HG03442 (cell line): ENCODE data around the gene BTBD2.

ENCODE experiments used
- ATAC-seq: cut with Tn5 transposase; IDR thresholded peaks from one replicate; pipeline ENCODE4 v1.9.1; 2021; ENCODE audit warnings: mild to moderate bottlenecking, moderate library complexity; ENCODE audit not compliant: unreplicated experiment

BTBD2 gene

DNA sequence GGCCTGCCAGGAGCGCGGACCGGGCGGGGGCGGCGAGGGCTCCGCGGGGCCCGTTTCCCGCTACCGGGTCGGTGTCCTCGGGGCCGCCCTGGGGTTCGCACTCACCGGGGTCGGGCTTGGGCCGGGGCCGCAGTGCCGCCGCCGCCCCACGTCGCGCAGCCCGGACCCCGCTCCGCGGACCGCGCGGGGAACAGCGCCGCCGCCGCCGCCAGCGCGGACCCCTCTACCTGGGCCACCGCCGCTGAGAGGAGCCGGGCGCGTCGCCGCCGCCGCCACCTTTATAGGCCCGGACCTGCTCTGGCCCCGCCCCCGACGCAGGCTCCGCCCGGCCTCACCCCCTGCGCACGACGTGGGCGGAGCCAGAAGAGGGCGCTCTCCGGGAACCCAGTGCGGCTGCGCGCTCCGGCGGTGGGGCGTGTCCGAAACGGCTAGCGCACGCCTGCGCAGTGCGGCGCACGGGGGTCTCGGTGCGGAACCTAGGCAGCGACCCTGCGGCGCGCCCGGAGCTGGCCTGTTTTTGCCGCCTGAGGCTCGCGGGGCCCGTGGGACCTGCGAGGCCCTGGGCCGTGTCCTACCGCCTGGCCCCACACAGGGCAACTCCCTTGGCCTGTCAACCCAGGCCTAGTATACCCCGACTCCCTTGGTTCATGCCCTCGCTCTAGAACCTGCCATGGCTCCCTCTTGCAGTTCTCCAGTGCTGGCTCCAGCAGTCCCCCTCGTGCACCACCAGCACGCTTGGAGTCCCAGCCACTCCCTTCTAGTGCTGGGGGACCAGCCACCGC is 35.7 kb upstream of the BTBD2 start, which contains the start of gene MKNK2:
Gene MKNK2 (minus strand): TSS at position 254 of the 782 bp plus-strand sequence. CDS start 393 bp downstream, outside the sequence.
- peak; percentile 52 for ATAC-seq

DNA sequence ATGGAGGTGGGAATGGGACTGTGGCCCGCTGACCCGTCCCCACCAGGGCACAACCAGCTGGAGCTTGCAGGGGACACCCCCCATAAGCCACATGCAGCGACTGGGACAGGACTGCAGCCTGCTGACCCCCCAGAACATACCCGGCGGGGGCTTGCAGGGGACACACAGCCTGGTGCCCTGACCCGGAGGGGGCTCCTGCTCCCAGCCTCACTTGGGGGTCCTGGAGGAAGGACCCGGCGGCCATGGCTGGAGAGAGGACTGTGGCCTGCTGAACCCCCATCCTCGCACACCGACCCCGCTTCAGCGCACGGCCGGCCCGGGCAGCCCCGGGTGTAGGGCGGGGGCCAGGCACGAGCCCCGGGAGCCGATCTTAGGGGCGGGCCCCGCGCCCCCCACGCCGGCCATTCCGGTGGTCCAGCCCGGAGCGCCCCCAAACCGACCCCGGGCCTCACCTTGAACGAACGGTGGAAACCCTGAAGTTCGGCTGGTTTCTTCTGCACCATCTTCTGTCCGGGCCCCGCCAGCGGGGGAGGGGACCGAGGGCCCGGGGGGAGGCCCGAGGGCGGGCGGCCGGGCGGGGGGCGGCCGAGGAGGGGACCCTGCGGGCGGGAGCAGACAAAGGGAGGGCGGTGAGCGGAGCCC is 35.0 kb upstream of the BTBD2 start:
- ATAC-seq, result no peak

DNA sequence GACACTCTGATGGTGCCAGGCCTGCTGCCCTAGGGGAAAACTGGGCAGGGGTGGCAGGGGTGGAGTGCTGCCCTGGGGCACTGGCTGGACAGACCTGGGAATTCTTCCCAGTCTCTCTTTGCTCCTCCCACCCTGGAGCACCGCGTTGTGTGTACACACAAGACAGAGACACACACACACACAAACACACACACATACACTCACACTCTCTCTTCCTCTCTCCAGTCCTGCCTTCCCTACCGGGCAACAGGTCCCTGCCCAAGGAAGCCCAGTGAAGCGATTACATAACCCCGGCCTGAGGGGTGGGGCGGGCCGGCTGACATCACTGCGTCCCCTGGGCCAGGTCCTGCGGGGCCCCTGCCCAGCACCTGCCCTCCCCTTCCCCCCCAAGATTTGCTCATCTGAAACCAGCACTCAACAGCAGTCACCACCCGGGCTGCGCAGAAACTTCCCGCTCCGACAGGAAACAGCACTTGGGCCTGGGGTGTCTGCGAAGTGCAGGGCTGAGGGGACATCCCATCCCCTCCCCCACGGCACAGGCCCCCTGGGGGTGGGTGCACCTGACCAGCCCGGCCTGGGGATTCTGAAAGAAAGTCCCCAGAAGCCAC is 34.3 kb upstream of the BTBD2 start:
- no peak for ATAC-seq

DNA sequence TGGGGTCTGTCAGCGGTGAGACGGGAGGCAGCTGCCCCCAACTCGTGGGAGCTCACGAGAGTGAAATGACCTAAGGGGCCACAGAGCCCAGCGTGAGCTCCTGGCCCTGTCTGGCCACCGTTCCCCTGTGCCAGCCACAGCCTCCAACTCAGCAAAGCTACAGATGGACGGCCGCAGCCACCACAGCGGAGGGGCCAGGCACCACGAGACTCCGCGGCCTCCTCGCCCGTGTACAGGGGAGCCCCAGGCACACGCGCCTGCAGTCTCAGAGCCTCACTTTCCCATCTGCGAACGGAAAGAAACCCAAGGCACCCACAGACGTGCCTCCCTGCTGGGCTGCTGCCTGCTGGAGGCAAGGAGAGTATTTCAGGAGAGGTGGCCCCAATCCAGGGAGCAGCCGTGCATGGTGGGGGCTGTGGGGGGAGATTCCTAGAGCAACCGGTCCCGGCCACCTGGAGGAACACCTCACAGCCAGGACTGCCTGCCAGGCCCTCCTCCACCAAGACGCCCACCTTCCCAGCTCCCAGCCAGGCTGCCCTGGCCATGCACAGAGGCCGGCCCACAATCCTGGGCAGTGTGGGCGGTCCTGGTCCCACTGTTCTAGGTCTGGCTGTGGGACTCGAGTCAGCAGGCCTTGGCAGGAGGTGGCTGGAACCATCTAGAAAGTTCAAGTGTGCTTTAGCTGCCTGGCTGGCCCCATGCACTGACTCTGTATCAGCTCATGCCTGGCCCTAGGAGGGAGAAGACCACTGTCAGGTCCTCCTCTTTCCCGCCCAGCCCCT is 33.6 kb upstream of the BTBD2 start:
- no peak for ATAC-seq

DNA sequence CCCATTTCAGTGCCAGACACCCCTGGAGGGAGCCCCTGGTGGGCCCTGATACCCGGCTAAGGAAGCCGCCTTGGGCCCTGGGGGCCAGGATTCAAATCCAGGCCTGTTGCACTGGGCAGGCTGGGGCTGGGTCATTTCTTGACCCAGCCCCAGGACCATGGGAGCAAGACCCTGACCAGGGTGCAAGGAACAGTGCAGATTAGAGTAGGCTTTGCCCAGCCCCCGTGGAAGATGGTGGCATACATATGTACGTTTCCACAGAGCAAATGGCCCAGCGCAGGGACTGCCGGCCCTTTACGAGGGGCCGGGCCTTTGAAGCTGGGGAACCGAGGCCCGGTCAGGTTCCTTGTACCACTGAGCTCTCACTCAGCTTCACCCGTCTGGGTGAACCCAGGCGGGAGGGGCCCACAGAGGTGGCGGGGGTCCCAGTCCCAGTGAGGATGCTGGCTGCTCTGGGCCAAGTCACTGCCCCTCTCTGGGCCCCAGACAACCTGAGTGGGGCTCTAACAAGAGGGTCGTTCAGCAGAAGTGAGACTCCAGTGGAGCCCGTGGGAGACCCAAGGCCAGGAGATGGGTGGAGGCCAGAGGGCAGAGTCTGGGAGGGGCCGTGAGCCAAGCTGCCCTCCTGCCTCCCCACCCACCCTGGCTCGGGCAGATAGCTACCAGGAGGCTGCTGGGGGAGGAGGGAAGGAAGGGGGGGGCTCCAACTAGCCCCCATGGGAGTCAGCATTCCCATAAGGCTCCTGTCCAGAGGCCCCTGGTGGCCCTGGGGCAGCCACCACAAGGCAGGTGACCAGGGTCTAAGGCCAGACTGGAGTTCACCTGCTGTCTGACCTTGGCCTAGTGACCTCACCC is 32.8 kb upstream of the BTBD2 start:
- ATAC-seq, result no peak

DNA sequence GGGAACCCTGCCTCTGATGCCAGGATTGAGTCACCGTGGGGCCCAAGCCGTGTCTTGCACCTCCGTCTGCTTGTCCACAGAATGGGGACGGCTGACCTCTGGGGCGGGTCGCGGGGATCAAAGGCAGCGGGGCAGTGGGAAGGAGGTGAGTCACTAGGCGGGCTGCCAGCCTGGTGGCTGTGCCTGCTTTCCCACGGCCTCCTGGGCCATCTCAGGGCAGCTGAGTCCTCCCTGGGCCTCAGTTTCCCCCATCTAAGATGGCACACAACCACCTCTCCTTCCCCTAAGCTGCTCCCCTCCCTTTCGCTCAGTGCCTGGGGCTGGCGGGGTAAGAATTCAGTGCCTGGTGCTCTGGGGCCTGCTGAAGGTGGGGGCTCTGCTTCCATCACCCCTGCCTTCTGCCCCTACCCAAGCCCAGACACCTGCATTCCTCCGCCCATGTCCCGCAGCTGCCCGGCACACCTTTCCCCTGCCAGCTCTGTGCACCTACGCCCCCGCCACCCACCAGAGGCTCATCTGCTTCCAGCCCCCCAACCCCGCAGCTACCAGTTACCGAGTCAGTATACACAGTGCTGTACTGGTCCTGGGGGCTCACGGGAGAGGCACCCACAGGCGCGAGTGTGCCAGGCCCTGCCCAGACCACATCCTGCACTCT is 32.1 kb upstream of the BTBD2 start:
- ATAC-seq, result no peak

DNA sequence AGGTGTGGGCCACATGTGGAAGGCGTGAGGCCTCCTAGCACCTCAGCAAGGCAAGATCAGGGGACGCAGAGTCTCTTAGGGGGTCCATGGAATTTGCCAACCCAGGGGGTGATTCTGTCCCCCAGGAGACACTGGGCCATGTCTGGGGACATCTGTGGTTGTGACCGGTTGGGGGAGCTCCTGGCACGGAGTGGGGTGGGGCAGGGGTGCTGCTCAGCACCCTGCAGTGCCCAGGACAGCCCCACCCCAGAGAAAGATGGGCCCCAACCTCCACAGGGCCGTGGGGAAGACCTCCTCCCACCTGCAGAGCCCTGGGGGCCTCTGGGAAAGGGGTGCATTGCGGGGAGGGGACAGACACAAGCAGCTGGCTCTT is 31.5 kb upstream of the BTBD2 start:
- ATAC-seq, result no peak

DNA sequence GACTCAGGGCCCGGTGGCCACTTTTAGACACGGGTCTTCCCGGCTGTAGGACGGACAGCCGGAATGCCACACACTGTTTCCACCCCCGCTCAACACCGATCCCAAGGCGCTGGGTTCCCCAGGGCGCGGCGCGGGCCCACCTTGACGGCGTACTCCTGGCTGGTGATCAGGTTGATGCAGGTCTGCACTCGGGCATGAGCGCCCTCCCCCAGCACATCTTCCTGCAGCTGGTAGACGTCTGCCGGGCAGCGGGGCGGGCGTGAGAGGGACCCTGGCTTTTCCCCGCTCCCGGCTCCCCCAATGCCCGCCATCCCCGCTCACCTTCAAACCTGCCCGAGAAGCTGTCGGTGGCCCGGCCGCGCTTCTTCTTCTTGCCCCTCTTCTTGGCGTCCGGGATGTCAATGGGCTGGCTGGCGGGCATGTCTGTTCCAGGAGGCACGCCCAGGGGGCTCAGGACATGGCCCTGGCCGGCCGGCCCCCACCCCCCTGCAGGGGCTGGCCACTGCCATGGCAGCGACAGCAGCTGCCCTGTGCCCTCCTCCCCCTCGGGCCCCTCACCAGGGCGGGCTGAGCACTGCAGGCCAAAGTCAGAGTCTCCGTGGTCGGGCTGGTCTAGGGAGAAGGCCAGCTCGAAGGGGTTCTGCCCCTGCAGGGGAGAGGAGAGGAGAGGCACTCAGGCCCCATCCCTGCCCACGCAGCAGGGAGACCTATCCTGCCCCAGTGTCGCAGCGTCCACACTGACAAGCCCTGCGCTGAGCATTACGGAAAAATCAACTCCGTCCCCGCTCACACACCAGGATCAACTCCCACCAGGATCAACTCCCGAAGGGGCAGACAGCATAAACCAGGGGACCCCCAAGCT is 30.8 kb upstream of the BTBD2 start:
- no peak for ATAC-seq

DNA sequence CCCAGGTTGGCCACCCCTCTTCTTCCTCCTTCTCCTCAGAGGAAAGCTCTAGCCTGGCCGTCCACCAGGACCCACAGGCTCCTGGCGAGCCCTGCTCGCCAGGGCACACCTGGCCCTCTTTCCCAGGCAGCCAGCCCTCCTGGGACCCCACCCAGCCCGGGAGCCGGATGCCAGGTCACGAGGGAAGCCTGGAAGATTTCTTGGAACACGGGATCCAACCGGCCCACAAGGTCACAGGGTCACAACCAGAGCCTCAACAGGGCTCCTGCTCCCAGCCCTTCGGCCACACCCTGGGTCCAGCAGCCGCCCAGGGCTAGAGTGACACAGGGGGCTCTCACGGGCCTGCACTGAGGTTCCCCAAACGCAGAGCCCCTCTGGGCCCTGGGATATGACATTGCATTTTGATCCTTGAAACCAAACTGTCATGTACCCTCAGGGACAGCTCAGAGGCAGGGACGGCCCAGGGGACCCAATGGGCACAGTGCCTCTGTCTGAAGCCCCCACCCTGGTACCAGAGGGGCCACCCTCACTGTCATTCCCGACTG is 30.1 kb upstream of the BTBD2 start:
- ATAC-seq, result no peak

DNA sequence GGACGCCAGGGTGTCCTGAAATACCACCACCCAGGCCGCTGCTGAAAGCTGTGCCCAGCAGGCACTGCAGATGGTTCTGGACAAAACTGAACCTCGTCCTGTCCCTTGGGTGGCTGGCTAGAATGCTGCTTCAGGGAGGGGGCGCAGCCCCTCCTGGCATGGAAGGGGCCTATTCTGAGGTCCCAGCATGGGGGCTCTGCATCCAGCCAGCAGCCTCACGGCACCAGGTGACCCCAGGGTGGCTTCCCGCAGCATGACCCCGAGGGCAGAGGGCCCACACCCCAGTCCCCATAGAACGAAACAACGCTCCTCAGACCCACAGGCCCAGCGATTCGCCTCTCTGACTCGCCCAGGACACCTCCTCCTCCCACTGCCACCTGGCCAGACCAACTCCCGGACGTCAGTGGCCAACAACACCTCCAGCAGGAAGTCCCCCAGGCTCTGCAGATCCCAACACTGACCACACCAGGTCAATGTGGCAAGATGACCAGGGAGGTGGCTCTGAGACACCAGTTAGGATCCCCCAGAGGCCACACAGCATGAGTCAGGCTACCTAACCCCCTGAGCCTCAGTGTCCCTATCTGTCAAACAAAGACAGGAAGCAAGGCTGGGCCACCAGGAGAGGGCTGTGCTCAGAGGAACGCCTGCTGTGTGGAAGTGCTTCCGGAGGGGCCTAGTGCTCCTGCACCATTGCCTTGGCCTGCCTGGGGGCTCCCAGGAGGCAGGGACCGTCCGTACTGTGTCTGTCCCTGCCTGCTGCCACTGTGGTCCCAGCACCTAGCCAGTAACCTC is 29.4 kb upstream of the BTBD2 start:
- no peak for ATAC-seq

DNA sequence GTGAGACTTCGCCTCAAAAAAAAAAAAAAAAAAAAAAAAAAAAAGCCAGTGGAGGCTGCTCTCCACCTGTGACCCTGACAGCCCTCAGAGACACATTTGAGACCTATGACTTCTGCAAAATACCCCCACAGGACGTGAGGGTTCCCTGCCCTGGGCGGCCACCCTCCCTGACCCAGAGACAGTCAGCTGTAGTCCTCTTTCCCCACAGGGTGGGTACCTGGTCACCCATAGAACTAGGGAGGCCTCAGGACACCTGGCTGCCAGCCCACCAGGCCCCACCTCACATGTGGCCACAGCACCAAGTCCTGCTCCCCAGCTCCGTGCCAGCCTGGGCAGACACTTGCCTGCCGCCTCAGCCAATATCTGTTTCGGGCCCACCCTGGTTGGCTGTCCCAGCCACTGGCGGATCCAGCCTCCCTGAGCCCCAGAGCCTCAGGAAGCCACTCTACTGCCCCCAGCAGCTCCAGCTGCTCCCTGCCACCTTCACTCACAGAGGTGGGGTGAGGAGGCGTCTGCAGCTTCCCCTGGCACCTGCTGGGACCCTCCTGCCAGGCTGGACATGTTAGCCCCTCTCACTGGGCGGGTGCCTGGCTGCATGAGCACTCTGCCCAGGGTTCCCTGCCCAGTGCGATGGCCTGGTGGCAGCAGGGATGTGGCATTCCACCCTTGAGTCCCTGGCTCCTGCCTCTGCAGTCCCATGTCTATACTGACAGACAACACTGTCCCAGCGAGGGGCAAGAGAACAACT is 28.6 kb upstream of the BTBD2 start:
- no peak for ATAC-seq

DNA sequence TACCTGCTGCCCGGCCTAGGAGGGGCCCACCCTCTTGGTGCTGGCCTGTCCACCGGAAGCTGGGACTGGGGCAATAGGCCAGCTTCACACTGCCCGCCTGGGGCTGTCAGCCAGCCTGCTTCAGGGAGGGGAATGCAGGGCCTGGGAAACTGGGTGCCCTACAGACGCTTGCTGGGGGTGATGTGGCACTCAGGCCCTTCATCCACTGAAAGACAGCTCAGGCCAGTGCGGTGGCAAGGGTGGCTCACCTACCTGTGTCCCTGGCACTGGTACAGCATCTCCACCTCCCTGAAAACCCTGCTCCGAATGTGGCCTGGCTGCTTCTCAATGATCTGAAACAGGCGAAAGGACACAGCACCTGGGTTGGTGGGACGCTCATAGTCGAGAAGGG is 27.7 kb upstream of the BTBD2 start:
- ATAC-seq, result no peak

DNA sequence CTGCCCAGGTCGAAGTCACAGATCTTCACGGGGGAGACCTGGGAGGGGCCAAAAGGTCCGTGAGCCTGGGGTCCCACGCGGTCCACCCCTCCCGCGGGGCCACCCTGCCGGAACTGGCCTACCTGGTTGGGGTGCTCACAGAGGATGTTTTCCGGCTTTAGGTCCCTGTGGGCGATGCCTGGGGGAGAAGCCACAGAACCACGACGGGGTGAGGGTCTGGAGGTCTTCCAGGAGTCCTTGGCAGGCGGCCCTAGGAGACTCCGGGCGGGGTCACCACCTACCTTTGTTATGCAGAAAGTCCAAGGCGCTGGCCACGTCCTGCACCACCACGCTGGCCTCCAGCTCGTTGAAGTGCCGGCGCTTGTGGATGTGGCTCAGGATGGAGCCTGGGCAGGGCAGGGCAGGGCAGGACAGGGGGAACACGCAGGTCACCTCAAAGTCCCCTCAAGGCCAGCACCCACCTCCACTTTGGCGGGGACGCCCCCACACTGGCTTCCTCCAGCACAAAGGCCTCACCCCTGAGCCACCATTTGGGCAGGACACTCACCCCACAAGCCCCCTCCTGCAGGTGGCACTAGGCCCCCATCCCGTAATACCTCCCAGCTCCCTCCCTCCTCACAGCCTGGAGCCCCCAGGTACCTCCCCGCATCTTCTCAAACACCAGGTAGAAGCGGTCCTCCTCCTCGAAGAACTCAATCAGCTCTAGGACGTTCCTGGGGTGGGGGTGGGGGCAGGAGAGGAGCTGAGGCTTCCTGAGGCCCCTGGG is 27.2 kb upstream of the BTBD2 start:
- no peak for ATAC-seq

DNA sequence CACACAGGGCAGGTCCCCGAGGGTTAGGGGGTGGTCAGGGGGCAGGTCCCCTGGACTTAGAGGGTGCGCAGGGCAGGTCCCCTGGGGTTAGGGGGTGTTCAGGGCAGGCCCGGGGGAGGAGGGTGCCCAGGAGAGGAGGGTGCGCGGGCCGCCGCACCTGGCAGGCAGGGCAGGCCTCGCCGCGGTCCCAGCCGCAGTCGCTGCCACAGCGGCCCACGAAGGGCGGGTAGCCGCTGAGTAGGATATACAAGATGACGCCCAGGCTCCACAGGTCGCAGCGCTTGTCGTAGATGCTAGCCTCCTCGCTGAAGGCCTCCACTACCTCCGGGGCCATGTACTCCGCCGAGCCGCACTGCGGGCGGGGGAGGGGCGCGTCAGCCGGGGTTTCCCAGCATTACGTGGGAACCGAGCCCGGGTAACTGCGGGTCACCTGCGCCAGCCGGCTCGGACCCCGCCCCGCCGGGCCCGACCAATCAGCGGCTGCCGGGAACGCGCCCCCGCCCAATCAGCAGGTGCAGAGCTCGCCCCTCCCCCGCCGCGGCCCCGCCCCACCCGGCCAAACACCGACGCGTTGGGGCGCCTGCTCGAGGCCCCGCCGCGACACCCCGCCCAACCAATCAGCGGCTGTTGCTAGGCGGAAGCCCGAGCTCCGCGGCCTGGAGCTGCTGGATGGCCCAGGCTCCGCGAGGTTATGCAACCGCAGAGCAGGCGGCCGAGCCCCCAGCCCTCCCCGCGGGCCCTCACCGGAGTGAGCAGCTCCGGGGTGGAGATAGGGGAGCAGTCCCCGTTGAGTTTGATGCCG is 26.4 kb upstream of the BTBD2 start:
- peak; percentile 55 for ATAC-seq

DNA sequence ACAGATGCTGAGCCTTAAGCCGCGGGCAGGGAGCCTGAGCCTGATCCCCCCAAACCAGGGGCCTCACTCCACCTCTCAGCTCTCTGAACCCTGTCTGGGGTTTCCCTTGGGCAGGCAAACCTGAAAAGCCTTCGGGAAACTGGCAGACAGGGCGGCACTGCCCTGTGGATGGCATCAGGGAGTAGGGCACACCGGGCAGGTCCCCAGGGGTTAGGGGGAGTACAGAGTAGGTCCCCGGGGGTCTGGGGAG is 25.8 kb upstream of the BTBD2 start:
- no peak for ATAC-seq
